T-helper 17 cell (primary cell): ENCODE measurements around the gene CCR9. TPM values are rescaled to one million over a fixed set of nuclear protein-coding genes. Genes with fewer than 3 reads are reported as not detected.
A peak's percentile ranks its signal among the peaks of the same experiment; 100 is the strongest.

Experiments used
- ATAC-seq: fragments of 150-1000 bp; cut with Tn5 transposase; 2 replicates; pipeline ENCODE4 v1.10.0; 2021; ENCODE audit warnings: mild to moderate bottlenecking, moderate library complexity
- DNase-seq, 3 donors: peaks; one replicate each; pipeline versions ENCODE4 v3.0.0 to v3.0.0-alpha.2; 2020 to 2021
- H3K9me3 ChIP-seq: one replicate; pipeline ENCODE4 v1.7.0; 2013; ENCODE audit warnings: low read length, mild to moderate bottlenecking; ENCODE audit not compliant: control insufficient read depth, poor library complexity, severe bottlenecking
- H3K27ac Mint-ChIP-seq: one replicate; pipeline ENCODE4 v1.8.0; 2022; ENCODE audit warnings: mild to moderate bottlenecking, moderate library complexity, mixed read lengths
- H3K27me3 Mint-ChIP-seq: one replicate; pipeline ENCODE4 v1.8.0; 2022; ENCODE audit warnings: mixed read lengths
- H3K36me3 Mint-ChIP-seq: one replicate; pipeline ENCODE4 v1.8.0; 2022; ENCODE audit warnings: low read depth, mixed read lengths
- H3K4me1 Mint-ChIP-seq: one replicate; pipeline ENCODE4 v1.8.0; 2022; ENCODE audit warnings: mild to moderate bottlenecking, mixed read lengths
- H3K4me3 Mint-ChIP-seq: one replicate; pipeline ENCODE4 v1.8.0; 2022; ENCODE audit warnings: mild to moderate bottlenecking, moderate library complexity, mixed read lengths
- total RNA-seq, 4 donors: library from RNA in 2 of 4; stranded (reverse) in 2 of 4; gene quantifications; one replicate each; pipeline ENCODE4 v1.2.3 and lab custom pipeline; 2022 to 2026

Gene CCR9
- total RNA-seq, 2 donors from 2014 or later: 4.0 to 4.7 TPM

DNA sequence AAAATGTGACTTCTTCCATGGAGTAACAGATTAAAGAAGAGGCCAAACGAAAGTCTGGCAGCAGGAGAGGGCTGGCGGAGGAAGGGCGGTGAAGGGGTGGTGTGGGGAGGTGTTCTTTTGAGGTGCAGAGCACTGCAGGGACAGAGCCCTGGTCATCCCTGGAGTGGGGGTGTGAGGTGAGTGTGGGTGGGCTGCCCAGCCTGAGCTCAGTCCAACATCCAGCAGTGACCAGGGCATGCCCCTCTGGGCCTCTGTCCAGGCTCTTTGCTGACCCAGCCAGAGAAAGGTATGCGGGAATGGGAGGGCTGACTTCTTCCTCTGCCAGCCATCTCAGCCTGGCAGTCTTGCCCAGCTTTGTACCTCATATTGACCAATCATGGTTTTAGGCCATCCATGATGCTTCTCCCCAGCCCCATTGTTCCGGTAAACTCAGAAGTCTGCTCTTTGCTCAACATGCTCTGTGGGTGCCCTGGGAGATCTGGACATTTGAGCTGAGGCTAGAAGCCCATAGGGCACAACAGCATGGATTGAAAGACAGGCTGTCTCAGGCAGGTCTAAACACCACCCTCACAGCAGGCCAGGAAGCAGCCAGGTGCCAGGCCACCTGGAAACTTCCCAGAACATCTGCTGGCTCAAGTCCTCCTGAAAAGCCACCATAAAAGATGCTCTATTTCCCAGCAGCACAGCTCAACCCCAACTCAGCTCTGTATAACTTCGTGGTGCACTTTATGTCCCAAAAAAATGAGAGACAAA lies 31.0 kb downstream of the CCR9 start:
- Mint-ChIP-seq H3K4me1 (peaks cover 23% of the 10 kb centered on the region), H3K36me3 (peaks cover 2% of the 10 kb centered on the region), H3K27ac (peak overlapping the region; percentile 87), H3K27me3 (no peaks in the 10 kb centered on the region), H3K4me3 (peak overlapping the region; percentile 68)
- no peaks in the 10 kb centered on the region for H3K9me3 ChIP-seq
- DNase-seq (no peak), ATAC-seq (no peak)

DNA sequence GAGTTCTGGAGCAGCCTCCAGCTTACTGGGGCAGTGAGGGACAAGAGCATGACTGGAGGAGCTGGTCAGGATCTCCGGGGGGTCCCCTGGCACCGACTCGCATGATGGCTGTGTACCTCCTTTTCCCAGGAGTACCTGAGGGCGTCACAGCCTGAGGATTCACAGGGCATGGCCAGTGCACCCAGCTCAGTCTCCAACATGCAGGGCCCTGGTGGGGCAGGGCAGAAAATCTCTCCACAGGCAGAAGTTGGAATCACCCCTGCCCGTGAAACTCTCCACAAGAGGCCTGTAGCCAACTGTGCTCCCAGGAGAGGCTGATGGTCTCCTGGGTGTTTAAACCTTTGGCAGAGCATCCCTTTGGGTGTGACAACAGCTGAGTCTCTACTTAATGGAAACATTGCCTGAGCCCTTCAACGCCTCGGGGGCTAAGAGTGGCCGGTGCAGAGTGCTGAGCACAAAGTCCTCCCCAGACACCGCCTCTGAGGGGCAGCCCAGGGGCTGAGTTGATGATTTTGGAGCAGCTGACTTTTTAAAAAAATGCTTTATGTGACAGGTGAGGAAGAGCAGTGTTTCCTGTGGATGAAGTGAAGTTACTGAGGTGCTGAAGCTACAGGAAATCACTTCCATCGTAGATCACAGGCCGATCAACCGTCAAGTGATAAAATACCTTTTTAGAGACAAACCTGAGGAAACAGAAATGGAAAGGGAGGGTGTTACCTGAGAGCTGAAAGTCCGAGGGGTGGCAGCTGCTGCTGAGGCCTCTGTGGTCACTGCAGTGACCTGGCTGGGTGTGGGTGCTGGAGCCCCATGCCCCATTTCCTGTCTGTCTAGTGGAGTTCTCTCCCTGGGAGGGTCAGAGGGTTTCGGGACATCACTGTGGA lies 35.1 kb downstream of the CCR9 start:
- H3K9me3 ChIP-seq: no peaks in the 10 kb centered on the region
- no peak for DNase-seq
- Mint-ChIP-seq H3K27me3 (no peaks in the 10 kb centered on the region), H3K4me3 (no peak overlapping the region), H3K27ac (peak overlapping the region; percentile 14), H3K36me3 (peaks cover 8% of the 10 kb centered on the region), H3K4me1 (peaks cover 11% of the 10 kb centered on the region)
- ATAC-seq: no peak

DNA sequence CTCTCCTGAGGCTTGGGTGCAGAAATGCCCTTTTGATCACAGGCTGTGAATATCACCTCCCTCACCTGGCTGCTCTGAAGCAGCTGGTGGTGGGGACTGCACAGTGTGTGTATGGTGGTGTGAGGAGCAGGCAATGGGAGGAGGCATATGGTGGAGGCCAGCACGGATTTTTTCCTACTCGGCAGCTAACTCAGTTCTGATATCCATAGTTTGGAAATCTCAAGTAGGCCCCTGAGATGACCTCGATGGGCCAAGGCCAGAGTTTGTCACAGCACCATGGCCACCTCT lies 35.6 kb downstream of the CCR9 start:
- H3K27me3 Mint-ChIP-seq: no peaks in the 10 kb centered on the region
- DNase-seq: no peak
- peaks cover 8% of the 10 kb centered on the region for H3K4me1 Mint-ChIP-seq
- H3K9me3 ChIP-seq: no peaks in the 10 kb centered on the region
- peak overlapping the region; percentile 14 for H3K27ac Mint-ChIP-seq
- H3K36me3 Mint-ChIP-seq: peaks cover 8% of the 10 kb centered on the region
- H3K4me3 Mint-ChIP-seq: no peak overlapping the region
- no peak for ATAC-seq

- H3K27ac Mint-ChIP-seq: peak overlapping the region; percentile 41
- H3K9me3 ChIP-seq: no peaks in the 10 kb centered on the region
- peaks cover 8% of the 10 kb centered on the region for H3K4me1 Mint-ChIP-seq
- ATAC-seq: no peak
- H3K27me3 Mint-ChIP-seq: no peaks in the 10 kb centered on the region
- peak overlapping the region; percentile 25 for H3K4me3 Mint-ChIP-seq
- no peak for DNase-seq
- peaks cover 8% of the 10 kb centered on the region for H3K36me3 Mint-ChIP-seq
Measured at GRCh38 chr3:45922950-45923590, 36.7 kb downstream of the CCR9 start.

- no peak for ATAC-seq
- no peak overlapping the region for H3K27ac Mint-ChIP-seq
- no peaks in the 10 kb centered on the region for H3K9me3 ChIP-seq
- H3K4me1 Mint-ChIP-seq: peaks cover 11% of the 10 kb centered on the region
- DNase-seq: no peak
- peaks cover 8% of the 10 kb centered on the region for H3K36me3 Mint-ChIP-seq
- no peaks in the 10 kb centered on the region for H3K27me3 Mint-ChIP-seq
- H3K4me3 Mint-ChIP-seq: no peak overlapping the region
Measured at GRCh38 chr3:45923755-45924154, 37.4 kb downstream of the CCR9 start.

DNA sequence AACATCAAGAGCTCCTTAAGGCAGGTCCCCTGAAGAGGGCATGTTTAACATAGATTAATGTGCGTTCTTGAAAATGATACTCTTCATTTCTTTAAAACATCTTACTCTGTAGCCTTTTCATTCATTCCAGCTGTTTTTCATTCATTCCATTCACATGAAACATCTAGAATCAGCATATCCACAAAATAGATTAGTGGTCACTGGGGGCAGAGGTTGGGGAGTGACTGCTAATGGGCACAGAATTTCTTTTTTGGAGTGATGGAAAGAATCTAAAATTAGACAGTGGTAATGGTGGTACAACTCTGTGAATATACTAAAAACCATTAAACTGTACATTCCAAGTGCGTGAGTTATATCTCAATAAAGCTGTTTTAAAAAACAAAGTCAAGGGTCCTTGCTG lies 41.5 kb downstream of the CCR9 start:
- H3K4me1 Mint-ChIP-seq: peaks cover 13% of the 10 kb centered on the region
- no peak for DNase-seq
- no peaks in the 10 kb centered on the region for H3K27me3 Mint-ChIP-seq
- ATAC-seq: no peak
- no peaks in the 10 kb centered on the region for H3K9me3 ChIP-seq
- peaks cover 13% of the 10 kb centered on the region for H3K36me3 Mint-ChIP-seq
- no peak overlapping the region for H3K4me3 Mint-ChIP-seq
- H3K27ac Mint-ChIP-seq: no peak overlapping the region

DNA sequence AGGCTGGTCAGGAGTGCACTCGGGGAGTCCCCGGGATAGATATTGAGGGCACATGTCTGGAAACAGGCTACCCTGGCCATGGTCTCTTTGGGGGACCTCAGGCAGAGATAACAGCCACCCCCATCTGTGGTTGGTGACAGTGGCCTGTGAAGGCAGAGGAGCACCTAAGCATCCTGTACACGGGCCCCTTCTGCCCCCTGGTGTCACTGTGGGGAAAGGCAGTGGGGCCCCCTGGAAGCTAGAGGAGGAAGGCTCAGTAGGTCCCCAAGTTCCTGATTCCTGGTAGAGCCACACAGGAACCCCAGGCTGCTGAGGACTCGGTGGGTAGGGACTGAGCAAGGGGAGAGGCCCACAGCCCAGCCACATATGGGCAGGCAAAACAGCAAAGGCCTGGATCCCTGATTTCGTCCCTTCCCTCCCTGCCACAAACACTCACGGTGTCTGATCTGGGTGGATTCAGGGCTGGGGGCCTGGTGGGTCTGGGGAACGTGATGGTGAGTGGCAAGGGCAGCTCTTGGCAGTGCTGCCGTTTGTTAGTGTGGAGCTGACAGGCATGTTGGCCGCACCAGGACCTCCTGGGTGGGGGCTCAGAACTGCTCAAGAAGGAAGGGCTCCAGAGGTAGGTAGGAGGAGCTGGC lies 42.8 kb downstream of the CCR9 start:
- Mint-ChIP-seq H3K27ac (no peak overlapping the region), H3K27me3 (no peaks in the 10 kb centered on the region), H3K36me3 (peaks cover 13% of the 10 kb centered on the region), H3K4me3 (no peak overlapping the region), H3K4me1 (peaks cover 16% of the 10 kb centered on the region)
- no peaks in the 10 kb centered on the region for H3K9me3 ChIP-seq
- DNase-seq: peak; percentile 36 to 67 (median 44)
- ATAC-seq: peak; percentile 90

DNA sequence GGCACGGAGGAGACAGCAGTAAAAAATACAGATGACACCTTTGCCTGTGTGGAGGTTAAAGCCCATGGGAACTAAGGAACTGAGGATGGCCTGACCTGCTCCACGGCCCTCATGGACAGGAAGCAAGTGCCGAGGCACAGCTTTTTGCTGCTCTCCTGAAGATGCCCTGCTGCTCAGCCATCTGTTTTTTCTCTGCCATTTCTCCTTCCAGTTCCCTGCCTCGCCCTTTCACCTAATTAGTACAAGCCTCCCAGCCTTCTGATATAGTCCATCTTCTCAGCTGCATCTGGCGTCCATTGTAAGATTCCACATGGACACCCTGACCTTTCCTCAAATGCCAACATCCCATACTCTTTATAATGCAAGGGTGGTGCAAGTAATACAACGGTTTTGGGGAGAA lies 45.2 kb downstream of the CCR9 start:
- Mint-ChIP-seq H3K27ac (no peak overlapping the region), H3K4me3 (no peak overlapping the region), H3K36me3 (peaks cover 20% of the 10 kb centered on the region), H3K4me1 (peaks cover 17% of the 10 kb centered on the region), H3K27me3 (no peaks in the 10 kb centered on the region)
- no peak for ATAC-seq
- H3K9me3 ChIP-seq: no peaks in the 10 kb centered on the region
- DNase-seq: no peak

- Mint-ChIP-seq H3K27me3 (no peaks in the 10 kb centered on the region), H3K4me3 (no peak overlapping the region), H3K4me1 (peaks cover 17% of the 10 kb centered on the region), H3K27ac (no peak overlapping the region), H3K36me3 (peaks cover 20% of the 10 kb centered on the region)
- no peak for DNase-seq
- no peak for ATAC-seq
- no peaks in the 10 kb centered on the region for H3K9me3 ChIP-seq
Measured at GRCh38 chr3:45932112-45932511, 45.8 kb downstream of the CCR9 start.

GRCh38 chr3:45933591-45933990 lies 47.2 kb downstream of the CCR9 start:
- H3K27ac Mint-ChIP-seq: no peak overlapping the region
- peaks cover 20% of the 10 kb centered on the region for H3K4me1 Mint-ChIP-seq
- DNase-seq (no peak), ATAC-seq (no peak)
- H3K27me3 Mint-ChIP-seq: no peaks in the 10 kb centered on the region
- no peaks in the 10 kb centered on the region for H3K9me3 ChIP-seq
- no peak overlapping the region for H3K4me3 Mint-ChIP-seq
- peaks cover 20% of the 10 kb centered on the region for H3K36me3 Mint-ChIP-seq

DNA sequence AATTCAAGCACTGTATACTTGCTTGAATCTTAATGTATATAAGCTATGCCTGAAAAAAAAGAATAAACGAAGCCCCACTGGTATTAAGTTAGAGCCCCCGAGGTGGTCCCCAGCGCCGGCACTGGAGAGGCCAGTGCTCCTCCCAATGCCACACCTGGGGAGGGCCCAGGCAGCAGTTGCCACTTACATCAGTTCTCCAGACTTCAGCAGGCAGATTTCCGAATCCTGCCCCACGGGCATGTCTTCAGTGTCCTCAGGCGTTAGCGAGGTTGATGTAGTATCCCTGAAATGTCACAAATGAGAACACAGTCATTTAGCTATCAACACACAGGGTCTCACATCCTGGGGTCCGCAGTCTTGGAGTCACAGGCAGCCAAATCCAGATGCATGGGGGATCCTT lies 49.9 kb downstream of the CCR9 start:
- H3K36me3 Mint-ChIP-seq: peaks cover 14% of the 10 kb centered on the region

DNA sequence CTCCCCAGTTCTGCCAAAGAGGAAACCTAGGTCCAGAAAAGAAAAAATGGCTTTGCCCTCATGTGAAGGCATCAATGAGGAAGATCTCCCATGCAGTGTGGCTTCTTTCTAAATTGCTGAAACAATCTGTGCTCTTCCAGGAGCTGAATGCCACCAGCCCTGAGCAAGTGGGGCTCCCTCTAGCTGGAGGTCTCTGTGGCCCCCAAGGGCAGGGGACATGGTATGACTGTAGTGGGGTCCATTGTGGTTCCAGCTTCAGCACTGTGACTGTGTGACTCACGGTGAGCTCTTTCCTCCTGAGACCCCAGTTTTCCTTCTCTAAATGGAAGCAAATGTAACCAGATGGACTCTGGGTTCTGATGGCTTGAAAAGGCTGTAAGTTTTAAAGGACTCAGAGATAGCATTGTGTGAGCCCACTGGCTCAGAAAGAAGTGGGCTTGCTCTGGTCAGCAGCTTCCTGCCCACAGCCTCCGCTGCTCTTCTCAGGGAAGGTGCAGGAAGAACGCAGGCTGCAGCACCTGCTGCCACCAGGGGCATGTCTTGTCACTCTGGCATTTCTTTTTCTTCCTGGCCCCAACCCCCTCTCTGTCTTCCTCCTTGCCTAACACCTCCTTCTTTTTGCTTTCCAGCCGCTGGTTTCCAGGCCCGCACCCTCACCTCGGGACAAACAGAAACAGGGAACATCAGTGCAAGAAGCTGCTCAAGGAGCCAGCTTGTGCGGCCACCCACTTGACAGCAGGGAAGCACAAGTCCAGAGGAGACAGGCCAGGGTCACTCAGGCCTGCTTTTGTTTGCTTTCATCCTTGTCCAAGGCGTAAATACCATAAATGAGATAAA lies 51.1 kb downstream of the CCR9 start:
- Mint-ChIP-seq H3K36me3 (peaks cover 14% of the 10 kb centered on the region), H3K4me1 (peaks cover 26% of the 10 kb centered on the region), H3K27me3 (no peaks in the 10 kb centered on the region), H3K4me3 (no peak overlapping the region), H3K27ac (no peak overlapping the region)
- no peak for DNase-seq
- ATAC-seq: no peak
- H3K9me3 ChIP-seq: no peaks in the 10 kb centered on the region

More for the DNA sequence above, 49.9 kb downstream of the CCR9 start:
- Mint-ChIP-seq H3K27me3 (no peaks in the 10 kb centered on the region), H3K27ac (no peak overlapping the region), H3K4me3 (no peak overlapping the region), H3K4me1 (peaks cover 21% of the 10 kb centered on the region)
- DNase-seq (no peak), ATAC-seq (no peak)
- no peaks in the 10 kb centered on the region for H3K9me3 ChIP-seq
